Stimulated activated effector memory CD8-positive, alpha-beta T cell treated with anti-CD3 and anti-CD28 coated beads, Interleukin-12 subunit alpha, Interleukin-12 subunit beta, amount 100 ng/mL, for 72 hours (primary cell): Measurements from ENCODE around the gene MYO5C.
A peak's percentile ranks its signal among the peaks of the same experiment; 100 is the strongest.
"Not testable (repeated sequence)": the region's sequence is repeated elsewhere in the genome, so short reads cannot be mapped to it uniquely, and the experiment has no call there.

Experiments
- ATAC-seq: fragments of 150-1000 bp; cut with Tn5 transposase; 2 replicates; pipeline ENCODE4 v1.10.0; 2021
- DNase-seq, 2 donors: peaks; one replicate each; pipeline ENCODE4 v3.0.0; 2021 to 2022; ENCODE audit warnings: low spot score in 2 of 2
- H3K27ac Mint-ChIP-seq: one replicate; pipeline ENCODE4 v1.8.0; 2022; ENCODE audit warnings: mild to moderate bottlenecking, mixed read lengths
- H3K36me3 Mint-ChIP-seq: one replicate; pipeline ENCODE4 v1.8.0; 2022; ENCODE audit warnings: mild to moderate bottlenecking, mixed read lengths
- H3K4me1 Mint-ChIP-seq: one replicate; pipeline ENCODE4 v1.8.0; 2022; ENCODE audit warnings: mixed read lengths
- H3K4me3 Mint-ChIP-seq: one replicate; pipeline ENCODE4 v1.8.0; 2022; ENCODE audit warnings: mild to moderate bottlenecking, mixed read lengths
- H3K9me3 Mint-ChIP-seq: one replicate; pipeline ENCODE4 v1.8.0; 2022; ENCODE audit warnings: mixed read lengths

MYO5C gene

DNA sequence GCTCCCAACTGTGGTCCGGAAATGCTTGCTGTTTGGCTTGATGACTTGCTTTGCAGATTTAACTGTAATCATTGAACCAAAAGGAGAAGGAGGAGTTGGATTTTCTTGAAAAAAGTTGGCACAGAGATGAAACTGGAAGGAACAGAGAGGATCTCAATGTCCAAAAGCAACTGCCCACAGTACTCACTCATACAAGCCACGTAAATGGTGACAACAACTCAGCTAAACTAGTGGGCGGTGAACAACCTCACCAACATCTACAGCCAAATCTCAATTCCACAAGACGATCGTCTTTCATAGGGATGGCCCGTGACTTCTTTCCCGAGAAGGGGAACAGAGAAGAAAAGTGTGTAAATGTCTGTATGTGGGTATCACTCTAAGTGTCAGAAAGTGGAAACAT, 48.1 kb downstream of the MYO5C start:
- H3K27ac Mint-ChIP-seq, result no peak overlapping the region
- no peaks in the 10 kb centered on the region for H3K36me3 Mint-ChIP-seq
- ATAC-seq (no peak), DNase-seq (no peak)
- H3K9me3 Mint-ChIP-seq, result no peaks in the 10 kb centered on the region
- no peaks in the 10 kb centered on the region for H3K4me1 Mint-ChIP-seq
- no peak overlapping the region for H3K4me3 Mint-ChIP-seq

DNA sequence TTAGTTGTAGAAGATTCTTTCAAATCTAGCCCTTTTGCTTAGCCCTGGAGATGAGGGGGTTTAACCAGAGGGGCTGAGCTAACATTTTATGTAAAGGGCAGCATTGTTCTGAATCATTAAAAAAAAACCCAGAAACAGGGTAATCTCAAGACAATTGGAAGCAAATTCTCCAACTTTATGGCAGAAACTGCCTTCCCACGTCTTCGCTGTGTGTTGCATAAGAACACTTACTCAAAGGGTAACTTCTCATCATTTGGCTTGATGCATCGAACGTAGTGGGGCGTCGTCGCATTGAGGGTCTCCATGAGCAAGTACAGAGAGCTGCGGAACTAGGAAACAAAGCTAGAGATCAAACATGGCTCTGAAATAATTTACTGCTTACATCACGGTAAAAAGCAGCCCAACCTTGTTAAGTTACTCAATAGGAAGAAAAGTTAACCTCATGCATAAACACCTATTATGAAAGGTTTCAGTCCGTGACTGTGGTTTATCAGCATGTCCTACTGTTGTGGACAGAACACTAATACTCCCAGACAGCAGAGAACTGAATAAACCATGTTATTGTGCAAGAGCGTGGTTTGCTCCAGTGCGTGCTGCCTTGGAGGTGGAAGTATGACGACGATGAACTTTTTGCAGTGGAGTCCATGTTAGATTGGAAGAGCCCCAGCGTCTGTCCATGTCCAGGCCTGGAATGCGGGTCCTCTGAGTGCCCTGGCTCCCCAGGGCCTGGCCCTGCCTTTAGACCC, 48.7 kb downstream of the MYO5C start:
- Mint-ChIP-seq H3K27ac (no peak overlapping the region), H3K36me3 (no peaks in the 10 kb centered on the region), H3K9me3 (no peaks in the 10 kb centered on the region), H3K4me1 (peaks cover under 1% of the 10 kb centered on the region), H3K4me3 (no peak overlapping the region)
- no peak for DNase-seq
- no peak for ATAC-seq

GRCh38 chr15:52243697-52244555, 51.7 kb downstream of the MYO5C start:
- Mint-ChIP-seq H3K4me3 (no peak overlapping the region), H3K27ac (no peak overlapping the region), H3K36me3 (no peaks in the 10 kb centered on the region), H3K9me3 (no peaks in the 10 kb centered on the region), H3K4me1 (peaks cover 6% of the 10 kb centered on the region)
- DNase-seq (no peak), ATAC-seq (no peak)

DNA sequence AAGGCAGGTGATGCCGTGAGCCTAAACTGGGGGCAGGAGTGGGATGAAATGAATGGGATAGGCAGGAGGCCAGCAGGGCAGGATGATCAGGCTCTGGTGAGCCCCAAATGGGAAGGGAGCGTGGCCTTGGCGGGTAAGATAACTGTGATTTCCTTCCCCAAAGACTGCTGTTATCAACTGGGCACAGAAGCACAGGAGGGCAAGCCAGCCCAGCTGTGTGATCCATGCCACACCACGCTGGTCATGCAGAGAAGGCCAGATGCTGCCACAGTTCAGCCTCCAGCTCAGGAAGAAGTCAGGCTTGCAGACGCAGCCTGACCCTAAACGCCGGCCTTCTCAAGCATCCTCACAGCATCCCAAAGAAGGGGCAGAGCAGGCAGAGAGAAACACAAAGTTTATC, 52.3 kb downstream of the MYO5C start:
- H3K4me1 Mint-ChIP-seq, result peaks cover 6% of the 10 kb centered on the region
- no peaks in the 10 kb centered on the region for H3K9me3 Mint-ChIP-seq
- ATAC-seq (no peak), DNase-seq (no peak)
- no peak overlapping the region for H3K4me3 Mint-ChIP-seq
- H3K27ac Mint-ChIP-seq, result no peak overlapping the region
- H3K36me3 Mint-ChIP-seq, result no peaks in the 10 kb centered on the region

- Mint-ChIP-seq H3K27ac (no peak overlapping the region), H3K4me1 (peaks cover 6% of the 10 kb centered on the region), H3K4me3 (no peak overlapping the region), H3K9me3 (no peaks in the 10 kb centered on the region), H3K36me3 (no peaks in the 10 kb centered on the region)
- ATAC-seq (no peak), DNase-seq (no peak)
Measured at GRCh38 chr15:52241489-52241888, 54.1 kb downstream of the MYO5C start.

DNA sequence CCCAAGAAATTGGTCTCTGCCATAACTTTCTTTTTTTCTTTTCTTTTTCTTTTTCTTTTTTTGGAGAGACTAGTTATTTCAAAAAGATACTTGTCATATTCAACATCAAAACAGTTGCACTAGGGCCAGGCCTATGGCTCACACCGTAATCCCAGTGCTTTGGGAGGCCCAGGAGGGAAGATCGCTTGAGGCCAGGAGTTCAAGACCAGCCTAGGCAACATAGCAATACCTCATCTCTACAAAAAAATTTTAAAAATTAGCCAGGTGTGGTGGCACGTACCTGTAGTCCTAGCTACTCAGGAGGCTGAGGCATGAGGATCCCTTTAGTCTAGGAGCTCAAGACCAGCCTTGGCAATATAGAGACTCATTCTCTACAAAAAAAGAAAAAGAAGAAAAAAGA, 55.4 kb downstream of the MYO5C start:
- H3K4me3 Mint-ChIP-seq, result no peak overlapping the region
- no peaks in the 10 kb centered on the region for H3K9me3 Mint-ChIP-seq
- no peak for ATAC-seq
- H3K27ac Mint-ChIP-seq, result no peak overlapping the region
- no peaks in the 10 kb centered on the region for H3K36me3 Mint-ChIP-seq
- DNase-seq, result no peak
- H3K4me1 Mint-ChIP-seq, result peaks cover 6% of the 10 kb centered on the region

- not testable (repeated sequence) for H3K4me3 Mint-ChIP-seq, H3K4me1 Mint-ChIP-seq, ATAC-seq, H3K27ac Mint-ChIP-seq, H3K36me3 Mint-ChIP-seq, DNase-seq, H3K9me3 Mint-ChIP-seq
Measured at GRCh38 chr15:52238989-52239525, 56.5 kb downstream of the MYO5C start.

- ATAC-seq, result no peak
- peaks cover 6% of the 10 kb centered on the region for H3K4me1 Mint-ChIP-seq
- no peak overlapping the region for H3K27ac Mint-ChIP-seq
- no peaks in the 10 kb centered on the region for H3K9me3 Mint-ChIP-seq
- H3K36me3 Mint-ChIP-seq, result no peaks in the 10 kb centered on the region
- DNase-seq, result no peak
- no peak overlapping the region for H3K4me3 Mint-ChIP-seq
Measured at GRCh38 chr15:52238149-52238548, 57.5 kb downstream of the MYO5C start.

- no peak overlapping the region for H3K4me3 Mint-ChIP-seq
- H3K27ac Mint-ChIP-seq, result no peak overlapping the region
- DNase-seq (no peak), ATAC-seq (peak; percentile 49)
- H3K4me1 Mint-ChIP-seq, result no peaks in the 10 kb centered on the region
- H3K9me3 Mint-ChIP-seq, result no peaks in the 10 kb centered on the region
- no peaks in the 10 kb centered on the region for H3K36me3 Mint-ChIP-seq
Measured at GRCh38 chr15:52236013-52236412, 59.6 kb downstream of the MYO5C start.

DNA sequence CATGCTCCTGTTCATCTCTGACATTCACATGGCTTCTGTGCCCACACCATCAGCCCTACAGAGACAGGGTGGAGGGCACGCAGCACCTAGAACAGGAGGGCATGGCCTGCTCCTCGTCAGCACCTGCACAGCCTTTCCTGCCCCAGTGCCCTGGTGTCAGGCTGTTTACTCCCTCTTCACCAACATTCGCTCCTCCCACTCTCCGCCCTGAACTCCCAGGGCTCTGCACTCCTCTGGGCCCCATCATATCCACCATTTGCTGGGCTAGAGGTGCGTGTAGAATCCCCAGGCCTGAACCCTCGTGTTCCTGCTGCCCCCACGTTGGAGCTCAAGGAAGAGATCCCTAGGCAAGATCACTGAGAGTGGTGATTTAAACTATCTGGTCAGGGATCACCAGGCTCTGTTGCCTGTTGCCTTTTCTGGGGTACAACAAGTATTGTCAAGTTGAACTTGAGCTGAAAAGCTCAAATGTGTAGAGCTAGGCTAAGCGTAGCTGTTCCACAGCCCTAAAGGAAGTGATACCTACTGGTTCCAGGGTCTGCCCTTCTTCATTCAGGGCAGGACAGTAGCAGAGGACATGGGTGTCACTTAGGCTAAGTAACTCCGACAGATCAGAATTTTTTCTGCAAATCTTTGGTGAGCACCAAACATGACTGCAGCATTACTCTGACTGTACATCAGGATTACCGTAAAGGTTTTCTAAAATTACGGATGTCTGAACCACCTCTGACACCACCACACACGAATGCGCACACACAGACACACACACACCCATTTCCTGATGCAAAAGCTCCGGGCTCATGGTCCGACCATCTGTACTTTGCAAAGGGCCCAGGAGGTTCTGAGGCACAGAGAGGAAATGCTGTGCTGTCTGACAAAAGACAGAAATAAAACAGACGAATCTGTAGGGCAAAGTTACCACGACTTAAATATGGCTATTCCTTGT, 60.7 kb downstream of the MYO5C start:
- H3K4me1 Mint-ChIP-seq, result no peaks in the 10 kb centered on the region
- ATAC-seq (peak; percentile 36), DNase-seq (no peak)
- peak overlapping the region; percentile 65 for H3K27ac Mint-ChIP-seq
- no peaks in the 10 kb centered on the region for H3K36me3 Mint-ChIP-seq
- H3K4me3 Mint-ChIP-seq, result no peak overlapping the region
- H3K9me3 Mint-ChIP-seq, result no peaks in the 10 kb centered on the region

DNA sequence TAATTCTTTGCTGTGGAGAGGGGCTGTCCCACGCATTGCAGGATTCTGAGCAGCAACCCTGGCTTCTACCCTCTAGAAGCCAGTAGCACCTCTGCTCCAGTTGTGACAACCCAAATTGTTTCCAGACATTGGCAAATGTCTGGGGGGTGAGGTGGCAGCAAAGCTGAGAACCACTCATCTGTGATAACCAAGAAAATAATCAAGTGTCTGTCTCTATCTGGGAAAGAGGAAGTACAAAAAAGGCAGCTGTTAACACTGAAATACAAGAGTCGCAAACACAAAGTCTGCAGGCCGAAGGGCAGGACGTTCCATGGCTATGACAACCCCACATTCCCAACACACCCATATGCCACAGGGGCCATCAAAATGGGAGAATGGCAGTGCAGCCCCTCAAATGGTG, 62.2 kb downstream of the MYO5C start:
- H3K4me1 Mint-ChIP-seq, result no peaks in the 10 kb centered on the region
- H3K9me3 Mint-ChIP-seq, result no peaks in the 10 kb centered on the region
- H3K27ac Mint-ChIP-seq, result no peak overlapping the region
- H3K4me3 Mint-ChIP-seq, result no peak overlapping the region
- no peak for ATAC-seq
- H3K36me3 Mint-ChIP-seq, result no peaks in the 10 kb centered on the region
- no peak for DNase-seq

DNA sequence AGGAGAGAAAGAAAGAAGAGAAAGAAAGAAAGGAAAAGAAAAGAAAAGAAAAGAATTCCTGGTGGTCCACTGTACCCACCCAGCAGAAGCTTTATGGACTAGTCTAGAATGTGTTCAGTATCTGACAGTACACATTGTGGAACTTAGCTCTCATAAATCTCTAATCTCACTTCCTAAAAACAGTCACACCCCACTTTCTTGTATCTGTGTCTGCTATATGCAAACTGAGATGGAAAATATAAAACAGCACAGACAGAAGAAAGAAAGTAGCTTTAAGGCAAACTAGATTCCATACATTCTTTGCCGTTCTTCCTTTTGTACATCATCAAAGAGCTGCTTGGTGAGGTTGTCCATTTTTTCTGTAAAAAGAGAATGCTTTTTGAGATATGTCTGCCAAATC, 63.3 kb downstream of the MYO5C start:
- DNase-seq (no peak), ATAC-seq (no peak)
- Mint-ChIP-seq H3K27ac (peak overlapping the region; percentile 16), H3K36me3 (no peaks in the 10 kb centered on the region), H3K9me3 (no peaks in the 10 kb centered on the region), H3K4me1 (no peaks in the 10 kb centered on the region), H3K4me3 (no peak overlapping the region)

DNA sequence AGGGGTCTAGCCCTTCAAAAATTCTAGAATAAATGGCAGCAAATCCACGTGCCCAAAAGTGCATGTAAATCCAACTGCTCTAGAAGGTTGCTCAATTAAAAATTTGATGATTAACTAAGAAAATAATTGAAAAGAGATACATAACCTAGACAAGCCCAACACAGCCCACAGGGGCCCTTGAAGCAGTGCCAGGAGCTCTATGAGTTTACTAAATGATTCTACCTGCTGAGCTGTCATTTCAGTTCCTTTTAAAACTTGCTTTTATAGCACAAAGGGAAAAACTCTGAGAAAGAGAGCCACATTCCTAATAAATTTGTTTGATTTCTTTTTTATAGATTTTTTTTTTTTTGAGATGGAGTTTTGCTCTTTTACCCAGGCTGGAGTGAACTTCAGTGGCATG, 65.5 kb downstream of the MYO5C start:
- ATAC-seq, result no peak
- DNase-seq, result no peak
- Mint-ChIP-seq H3K4me1 (no peaks in the 10 kb centered on the region), H3K27ac (no peak overlapping the region), H3K9me3 (no peaks in the 10 kb centered on the region), H3K4me3 (no peak overlapping the region), H3K36me3 (no peaks in the 10 kb centered on the region)

GRCh38 chr15:52228921-52229320, 66.7 kb downstream of the MYO5C start:
- DNase-seq (no peak), ATAC-seq (no peak)
- H3K4me3 Mint-ChIP-seq, result no peak overlapping the region
- H3K4me1 Mint-ChIP-seq, result no peaks in the 10 kb centered on the region
- no peaks in the 10 kb centered on the region for H3K9me3 Mint-ChIP-seq
- H3K27ac Mint-ChIP-seq, result no peak overlapping the region
- no peaks in the 10 kb centered on the region for H3K36me3 Mint-ChIP-seq

DNA sequence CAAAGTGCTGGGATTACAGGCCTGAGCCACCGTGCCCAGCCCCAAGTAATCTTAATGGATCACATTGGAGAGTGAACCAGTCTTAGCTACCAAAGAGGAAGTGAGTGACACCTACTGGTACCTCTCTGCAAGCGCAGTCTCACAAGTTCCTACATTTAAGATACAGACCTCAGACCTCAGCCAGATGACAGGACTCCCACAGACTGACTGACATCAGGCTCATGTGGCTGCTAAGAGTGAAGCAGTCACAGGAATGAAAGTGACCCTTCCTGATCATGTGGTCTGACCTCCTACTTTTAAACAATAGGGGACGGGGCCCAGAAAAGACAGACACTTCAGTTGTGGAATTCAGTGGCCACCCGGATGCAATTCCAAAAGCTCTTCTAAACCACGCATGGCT, 68.1 kb downstream of the MYO5C start:
- Mint-ChIP-seq H3K36me3 (no peaks in the 10 kb centered on the region), H3K27ac (no peak overlapping the region), H3K4me1 (peaks cover 3% of the 10 kb centered on the region), H3K4me3 (no peak overlapping the region), H3K9me3 (no peaks in the 10 kb centered on the region)
- DNase-seq (peak; percentile 46 to 75), ATAC-seq (peak; percentile 97)
